CD4-positive, alpha-beta T cell treated with Interleukin-15 for 4 hours (primary cell): ENCODE results near the gene COPZ2.

ENCODE experiments used
- DNase-seq: peaks from one replicate; pipeline ENCODE4 v3.0.0-alpha.2; 2020; ENCODE audit warnings: low spot score

Gene COPZ2

DNA sequence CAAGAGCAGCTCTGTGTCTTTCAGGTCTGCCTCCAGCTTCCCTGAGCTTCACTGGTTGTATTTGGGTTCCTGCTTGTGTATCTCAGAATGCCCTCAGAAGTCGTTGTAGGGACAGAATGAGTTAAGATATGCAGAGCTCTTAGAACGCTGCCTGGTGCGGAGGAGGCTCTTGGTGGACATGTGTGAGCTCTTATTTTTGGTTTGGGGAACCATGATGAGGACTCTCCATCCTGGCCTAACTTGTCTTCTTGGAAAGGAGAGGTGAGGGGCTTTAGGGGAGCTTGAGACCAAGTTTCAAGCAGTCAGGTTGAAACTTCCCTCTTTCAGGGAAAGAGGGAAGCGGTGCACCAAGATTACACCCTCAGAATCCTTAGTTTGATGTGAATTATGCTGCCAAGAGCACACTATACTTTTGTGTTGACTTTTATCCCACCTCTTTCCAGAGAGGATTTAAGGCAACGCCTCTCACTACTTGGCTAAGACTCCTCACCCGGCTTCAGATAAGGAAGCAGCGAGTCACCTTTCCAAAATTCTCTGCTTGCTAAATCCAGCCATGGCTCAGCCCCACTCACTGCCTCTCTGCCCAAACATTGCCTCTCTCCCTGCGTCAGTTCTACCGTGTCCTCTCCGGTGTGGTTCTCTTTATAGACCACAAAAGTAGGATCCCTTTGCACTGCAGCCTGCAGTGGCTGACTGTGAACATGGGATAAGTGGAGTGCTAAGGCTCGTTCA lies 53.9 kb downstream of the COPZ2 start:
- no peak for DNase-seq

DNA sequence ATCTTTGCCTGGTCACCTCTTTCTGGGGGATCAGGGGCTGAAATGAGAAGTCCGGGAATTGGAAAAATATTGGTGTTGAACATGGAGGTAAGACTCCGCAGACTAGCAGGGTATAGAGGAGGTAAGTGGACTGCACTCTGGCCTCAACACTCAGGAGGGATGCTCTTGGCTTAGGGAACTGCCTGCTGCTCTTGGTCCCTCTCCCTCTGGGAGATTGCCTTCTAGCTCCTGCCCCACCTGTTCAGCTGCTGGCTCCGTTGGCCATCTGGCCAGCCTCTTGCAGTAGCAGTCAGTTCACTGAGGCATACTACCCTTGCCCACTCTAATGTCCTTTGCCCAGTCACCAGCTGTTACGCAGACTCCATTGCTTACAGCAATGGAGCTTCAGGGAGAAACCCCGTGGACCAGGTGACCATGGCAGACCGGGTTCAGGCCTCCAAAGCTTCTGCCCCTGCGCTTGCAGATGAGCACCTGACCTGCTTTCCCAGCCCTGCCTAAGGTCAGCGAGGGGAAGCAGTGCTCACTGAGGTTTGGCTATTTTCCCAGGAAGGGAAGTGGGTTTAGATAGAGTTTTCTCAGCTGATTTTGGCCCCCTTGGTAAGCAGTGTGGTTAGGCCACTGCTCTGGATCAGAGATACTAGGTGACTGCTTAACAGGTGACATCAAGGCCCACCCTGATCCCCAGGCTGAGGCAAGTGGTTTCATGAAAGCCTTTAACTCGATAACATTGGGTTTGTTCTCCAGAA lies 54.8 kb downstream of the COPZ2 start:
- no peak for DNase-seq

DNA sequence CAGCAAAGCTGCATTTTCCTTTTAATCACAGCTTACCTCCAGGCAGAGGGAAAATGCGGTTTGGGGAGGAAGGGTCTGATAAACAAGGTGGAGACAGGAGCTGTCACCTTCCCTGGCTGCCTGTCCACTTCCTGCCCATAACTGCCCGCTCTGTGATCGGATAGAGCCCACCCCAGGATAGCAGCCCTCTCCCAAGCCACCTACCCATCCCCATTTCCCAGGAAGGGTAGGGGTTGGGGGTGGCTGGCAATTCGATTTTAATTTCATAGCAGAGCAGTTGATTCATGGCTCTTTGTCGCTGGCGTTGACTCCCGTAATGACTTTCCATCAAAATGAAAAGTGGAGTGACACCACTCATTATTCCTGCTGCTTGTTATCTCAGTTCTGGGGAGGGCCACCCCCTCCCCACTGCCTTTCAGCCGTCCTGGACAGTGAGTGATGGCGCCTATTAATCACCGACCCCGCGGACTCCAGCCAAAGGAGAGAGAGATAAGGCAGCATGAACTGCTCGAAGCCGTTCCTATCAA lies 55.4 kb downstream of the COPZ2 start:
- no peak for DNase-seq

DNA sequence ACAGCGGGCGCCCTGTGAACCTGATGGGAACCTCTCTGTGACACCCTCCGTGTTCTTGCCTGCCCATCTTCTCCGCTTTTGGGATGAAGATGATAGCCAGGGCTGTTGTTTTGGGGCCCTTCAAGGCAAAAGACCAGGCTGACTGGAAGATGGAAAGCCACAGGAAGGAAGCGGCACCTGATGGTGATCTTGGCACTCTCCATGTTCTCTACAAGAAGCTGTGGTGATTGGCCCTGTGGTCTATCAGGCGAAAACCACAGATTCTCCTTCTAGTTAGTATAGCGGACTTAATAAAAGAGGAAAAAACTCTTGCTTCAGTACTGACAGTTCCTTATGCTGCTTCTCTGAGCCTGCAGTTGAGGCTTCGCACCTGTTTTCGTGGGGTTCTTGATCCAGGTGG lies 56.1 kb downstream of the COPZ2 start:
- no peak for DNase-seq

DNA sequence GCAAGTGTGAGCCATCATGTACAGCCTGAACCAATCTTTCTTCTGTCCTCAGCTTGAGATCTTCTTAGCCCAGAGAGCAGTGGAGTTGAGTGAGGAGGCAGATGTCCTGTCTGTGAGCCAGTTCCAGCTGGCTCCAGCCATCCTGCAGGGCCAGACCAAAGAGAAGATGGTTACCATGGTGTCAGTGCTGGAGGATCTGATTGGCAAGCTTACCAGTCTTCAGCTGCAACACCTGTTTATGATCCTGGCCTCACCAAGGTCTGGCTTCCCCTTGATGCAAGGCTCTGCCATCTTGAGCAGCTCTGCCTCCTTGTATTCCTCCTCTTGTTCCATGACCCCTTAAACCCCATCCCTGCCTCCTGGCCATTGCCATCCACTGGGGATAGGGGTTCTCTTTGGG lies 57.1 kb downstream of the COPZ2 start:
- DNase-seq = no peak

DNA sequence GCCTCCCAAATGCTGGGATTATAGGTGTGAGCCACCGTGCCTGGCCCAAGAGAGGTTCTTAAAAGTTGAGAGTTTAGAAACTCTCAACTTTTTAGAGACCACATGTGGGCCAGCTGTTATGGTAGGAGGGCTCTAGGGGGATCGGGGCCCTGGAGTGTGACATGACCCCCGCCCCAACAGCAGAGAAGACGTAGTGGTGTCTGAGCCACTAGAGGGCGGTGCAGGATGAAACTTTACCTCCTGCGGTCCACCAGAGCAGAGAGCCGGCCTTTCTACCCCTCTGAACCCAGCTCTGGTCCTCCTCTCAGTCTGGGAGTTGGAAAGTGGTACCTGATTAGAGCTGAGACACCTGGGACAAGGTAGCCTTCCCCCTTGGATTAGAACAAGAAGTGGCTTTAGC lies 59.3 kb downstream of the COPZ2 start:
- peak; percentile 37 for DNase-seq
